Choroid plexus epithelial cell (primary cell): ENCODE measurements around the gene DEFB116.
A peak's percentile ranks its signal among the peaks of the same experiment; 100 is the strongest.

Experiments used
- DNase-seq: peaks from one replicate; pipeline ENCODE4 v3.0.0-alpha.2; 2010; ENCODE audit warnings: low read depth
- H3K4me3 ChIP-seq: 2 replicates; pipeline ENCODE4 v1.5.1; 2011; ENCODE audit warnings: low read depth, mild to moderate bottlenecking, control low read depth, low read length, moderate library complexity
- CTCF ChIP-seq: conservative IDR thresholded peaks from 2 replicates; pipeline ENCODE4 v1.5.1; 2011; ENCODE audit warnings: low read depth, mild to moderate bottlenecking, control low read depth, inconsistent platforms, low read length, moderate library complexity

The DEFB116 gene

GRCh38 chr20:31274441-31274840 lies 33.9 kb downstream of the DEFB116 start:
- no peak for TF ChIP-seq CTCF
- DNase-seq, result no peak
- H3K4me3 ChIP-seq, result no peak overlapping the region

- TF ChIP-seq CTCF, result peak; percentile 28
- H3K4me3 ChIP-seq, result no peak overlapping the region
- peak; percentile 5 for DNase-seq
Measured at GRCh38 chr20:31260326-31260932, 48.0 kb downstream of the DEFB116 start.

GRCh38 chr20:31257364-31257763 lies 51.0 kb downstream of the DEFB116 start, which contains the start of gene DEFB115:
Gene DEFB115 (plus strand): TSS chr20:31257664. CDS start chr20:31257664, 0 bp downstream.
- TF ChIP-seq CTCF, result no peak
- no peak within 1 kb of the TSS for H3K4me3 ChIP-seq
- no peak for DNase-seq

GRCh38 chr20:31256959-31257358 lies 51.4 kb downstream of the DEFB116 start:
- no peak for TF ChIP-seq CTCF
- no peak for DNase-seq

More at GRCh38 chr20:31256959-31257358, 51.4 kb downstream of the DEFB116 start:
- no peak overlapping the region for H3K4me3 ChIP-seq
